HTR-8/SVneo (cell line): ENCODE results near the gene CPNE2.
"Not testable (repeated sequence)": the region's sequence is repeated elsewhere in the genome, so short reads cannot be mapped to it uniquely, and the experiment has no call there.

Experiments
- DNase-seq: peaks from one replicate; pipeline ENCODE4 v3.0.0; 2011; ENCODE audit warnings: low spot score, mixed read lengths; ENCODE audit not compliant: insufficient read length
- FAIRE-seq: peaks from 2 replicates; lab custom pipeline; 2011; peaks lifted over from hg19 to GRCh38; lab: Jason Lieb, UNC

Gene CPNE2

DNA sequence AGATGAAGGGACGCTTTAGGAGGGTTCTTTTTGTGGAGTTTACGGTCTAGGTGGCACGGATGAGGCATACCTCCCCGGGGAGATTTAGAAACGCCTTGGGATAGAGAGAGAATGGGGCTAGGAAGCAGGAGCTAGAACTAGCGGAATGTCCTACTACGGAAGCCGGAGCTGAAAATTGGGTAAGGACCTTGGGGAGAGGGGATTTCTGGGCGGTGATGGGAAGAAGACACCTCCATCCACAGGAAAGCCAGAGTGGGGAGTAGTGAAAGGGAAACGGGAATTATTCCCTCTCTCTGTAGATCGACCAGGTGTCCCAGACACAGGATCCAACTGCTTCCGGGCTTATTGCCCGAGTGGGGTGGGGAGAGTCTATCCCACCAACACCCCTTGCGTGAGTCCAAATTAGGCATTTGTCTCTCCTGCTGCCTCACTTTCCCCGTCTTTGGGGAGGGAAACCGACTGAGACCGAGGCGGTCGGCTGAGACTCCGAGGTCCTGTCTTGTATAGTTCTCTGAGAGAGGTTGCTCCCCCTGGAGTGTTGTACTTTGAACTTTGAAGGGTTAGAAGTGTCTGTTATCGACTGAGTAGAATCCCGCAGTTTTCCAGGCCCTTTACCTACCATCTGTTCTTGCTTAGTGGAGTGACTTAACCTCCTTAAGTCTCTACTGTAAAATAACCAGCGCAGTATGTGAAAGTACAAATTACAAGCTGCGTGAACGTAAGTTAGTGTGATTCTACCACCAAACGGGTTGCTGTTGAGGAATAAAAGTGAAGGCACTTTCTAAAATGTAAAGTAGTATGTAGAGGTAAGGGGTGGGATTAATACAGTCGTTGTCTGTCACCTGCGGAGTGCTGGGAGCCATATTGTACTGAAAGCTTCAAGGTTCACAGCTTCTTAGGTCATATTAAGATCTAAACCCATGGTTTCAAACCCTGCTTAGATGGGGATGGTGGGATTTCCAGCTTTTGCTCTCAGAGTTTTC is 94.8 kb downstream of the CPNE2 start:
- FAIRE-seq: no peak

DNA sequence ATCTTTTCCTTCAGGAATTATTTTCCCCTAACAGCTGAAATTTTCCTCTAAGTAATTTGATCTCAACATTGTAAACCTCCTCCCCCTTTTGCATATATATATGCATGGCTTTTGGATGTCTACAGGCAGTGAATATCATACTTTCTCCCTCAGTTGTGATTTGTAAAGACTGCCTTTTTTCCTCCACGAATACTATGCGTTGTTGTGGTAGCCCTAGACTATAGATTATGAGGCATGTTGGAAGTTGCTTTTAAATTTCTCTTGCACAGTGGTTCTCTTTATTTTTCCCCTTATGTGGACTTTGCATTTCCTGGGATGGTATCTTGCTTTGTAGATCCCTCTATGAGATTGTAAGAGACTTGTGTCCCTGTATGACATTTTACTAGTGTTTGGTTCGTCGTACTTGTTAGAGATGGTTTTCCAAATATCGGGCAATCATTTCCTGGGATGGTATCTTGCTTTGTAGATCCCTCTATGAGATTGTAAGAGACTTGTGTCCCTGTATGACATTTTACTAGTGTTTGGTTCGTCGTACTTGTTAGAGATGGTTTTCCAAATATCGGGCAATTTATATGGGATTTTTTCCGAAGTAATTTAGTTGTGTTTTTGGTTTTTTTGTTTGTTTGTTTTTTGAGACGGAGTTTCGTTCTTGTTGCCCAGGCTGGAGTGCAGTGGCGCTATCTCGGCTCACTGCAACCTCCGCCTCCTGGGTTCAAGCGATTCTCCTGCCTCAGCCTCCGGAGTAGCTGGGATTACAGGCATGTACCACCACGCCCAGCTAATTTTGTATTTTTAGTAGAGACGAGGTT is 95.7 kb downstream of the CPNE2 start:
- not testable (repeated sequence) for DNase-seq, FAIRE-seq

More for the DNA sequence above, 94.8 kb downstream of the CPNE2 start:
- DNase-seq: peak; percentile 10

DNA sequence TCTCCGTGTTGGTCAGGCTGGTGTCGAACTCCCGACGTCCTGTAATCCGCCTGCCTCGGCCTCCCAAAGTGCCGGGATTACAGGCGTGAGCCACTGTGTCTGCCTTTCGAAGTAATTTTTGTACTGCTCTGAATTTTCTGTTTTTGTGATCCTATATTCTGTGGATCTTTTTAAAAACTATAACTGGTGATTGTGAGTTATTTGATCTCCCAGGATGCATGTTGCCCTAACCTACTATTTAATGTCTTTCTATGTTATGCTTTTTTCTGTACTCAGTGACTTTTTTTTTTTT is 96.3 kb downstream of the CPNE2 start:
- FAIRE-seq (no peak), DNase-seq (no peak)

DNA sequence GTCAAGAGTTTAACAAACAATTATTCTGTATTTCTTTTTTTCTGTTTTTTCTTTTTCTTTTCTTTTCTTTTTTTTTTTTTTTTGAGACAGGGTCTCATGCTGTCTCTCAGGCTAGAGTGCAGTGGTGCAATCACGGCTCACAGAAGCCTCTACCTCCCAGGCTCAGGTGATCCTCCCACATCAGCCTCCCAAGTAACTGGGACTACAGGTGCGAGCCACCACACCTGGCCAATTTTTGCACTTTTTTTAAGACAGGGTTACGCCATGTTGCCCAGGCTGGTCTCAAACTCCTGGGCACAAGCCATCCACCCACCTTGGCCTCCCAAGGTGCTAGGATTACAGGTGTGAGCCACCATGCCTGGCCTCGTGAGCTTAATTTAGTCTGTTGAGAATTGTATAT is 97.1 kb downstream of the CPNE2 start:
- not testable (repeated sequence) for DNase-seq, FAIRE-seq

DNA sequence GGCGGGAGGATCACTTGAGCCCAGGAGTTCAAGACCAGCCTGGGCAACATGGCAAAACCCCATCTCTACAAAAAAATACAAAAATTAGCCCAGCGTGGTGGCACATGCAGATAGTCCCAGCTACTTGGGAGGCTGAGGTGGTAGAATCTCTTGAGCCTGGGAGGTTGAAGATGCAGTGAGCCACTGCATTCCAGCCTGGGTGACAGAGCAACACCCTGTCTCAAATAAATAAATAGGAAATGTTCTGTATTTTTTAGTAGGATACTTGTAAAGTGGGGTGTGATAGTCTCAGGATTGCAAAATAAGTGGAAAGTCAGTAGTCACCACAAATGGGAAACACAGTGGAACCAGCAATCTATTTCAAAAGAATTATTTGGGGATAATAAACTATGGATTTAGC is 97.8 kb downstream of the CPNE2 start:
- no peak for FAIRE-seq

DNA sequence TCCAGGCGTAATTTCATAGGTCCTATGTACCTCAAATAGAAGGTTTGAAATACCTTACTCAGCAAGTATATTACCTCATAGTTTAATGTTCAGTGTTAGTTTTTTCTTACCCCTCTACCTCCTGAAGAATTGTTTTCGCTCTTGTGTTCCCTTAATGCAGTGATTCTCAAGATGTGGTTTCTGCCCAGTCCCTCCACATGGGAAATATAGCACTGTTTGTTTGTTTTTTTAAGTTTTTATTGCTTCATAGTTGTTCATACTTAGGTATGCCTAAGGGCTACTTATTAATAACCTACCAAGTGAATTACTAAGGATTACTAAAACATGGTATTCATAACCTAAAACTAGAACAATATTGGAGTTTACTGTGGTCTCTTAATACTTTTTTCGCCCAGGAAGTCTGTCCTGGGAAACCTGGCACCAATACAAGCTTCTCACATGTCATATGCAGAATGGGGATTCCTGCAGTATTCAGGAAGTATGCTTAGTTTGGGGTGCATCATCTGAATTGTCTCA is 98.7 kb downstream of the CPNE2 start:
- DNase-seq: peak; percentile 26
- no peak for FAIRE-seq

More for the DNA sequence above, 97.8 kb downstream of the CPNE2 start:
- no peak for DNase-seq

DNA sequence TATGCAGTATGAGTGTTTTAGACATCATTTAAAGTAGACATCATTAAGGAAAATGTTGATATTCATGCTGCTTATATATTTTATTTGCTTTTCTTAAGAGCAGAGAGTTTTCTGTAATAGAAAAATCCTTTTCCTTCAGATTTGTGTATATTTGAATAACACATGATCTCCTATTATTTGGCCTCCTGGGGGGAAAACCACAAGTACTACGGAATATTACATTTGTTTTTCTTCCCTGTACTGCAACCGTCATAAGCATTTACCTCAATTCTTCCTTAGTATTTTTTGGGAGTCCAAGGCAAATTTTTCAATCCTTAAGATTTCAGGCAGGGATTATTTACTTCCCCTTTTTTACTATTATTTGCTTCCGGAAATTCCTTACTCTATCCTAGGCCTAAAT is 99.8 kb downstream of the CPNE2 start:
- no peak for FAIRE-seq

DNA sequence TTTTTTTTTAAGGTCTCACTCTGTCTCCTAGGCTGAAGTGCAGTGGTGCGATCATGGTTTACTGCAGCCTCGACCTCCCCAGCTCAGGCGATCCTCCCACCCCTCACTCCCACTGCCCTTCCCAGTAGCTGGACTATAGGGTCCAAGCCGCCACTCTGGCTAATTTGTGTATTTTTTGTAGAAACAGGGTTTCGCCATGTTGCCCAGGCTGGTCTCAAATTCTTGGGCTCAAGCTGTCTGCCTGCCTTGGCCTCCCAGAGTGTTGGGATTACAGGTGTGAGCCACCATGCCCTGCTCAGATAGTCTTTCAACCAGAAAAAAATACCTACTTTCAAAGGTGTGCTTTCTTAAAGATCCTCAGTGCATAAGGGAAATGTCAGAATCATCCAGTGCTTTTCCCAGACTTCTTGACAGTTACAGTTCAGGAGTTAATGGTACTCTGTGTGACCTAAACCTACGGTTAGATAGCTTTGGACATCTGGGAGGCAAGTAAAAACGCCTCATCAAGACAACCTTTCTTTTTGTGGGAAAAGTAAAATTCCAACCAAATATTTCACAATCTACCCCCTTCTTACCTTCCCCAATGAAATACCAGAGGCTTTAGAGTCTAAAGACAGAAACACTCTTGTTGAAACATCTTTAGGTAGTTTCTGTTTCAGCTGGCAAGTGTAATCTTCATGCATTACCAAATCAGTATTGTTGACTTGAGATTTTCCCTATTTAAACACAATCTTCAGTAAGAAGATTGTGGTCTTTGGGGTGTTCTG is 100.5 kb downstream of the CPNE2 start:
- FAIRE-seq (no peak), DNase-seq (no peak)

More for the DNA sequence above, 99.8 kb downstream of the CPNE2 start:
- no peak for DNase-seq

DNA sequence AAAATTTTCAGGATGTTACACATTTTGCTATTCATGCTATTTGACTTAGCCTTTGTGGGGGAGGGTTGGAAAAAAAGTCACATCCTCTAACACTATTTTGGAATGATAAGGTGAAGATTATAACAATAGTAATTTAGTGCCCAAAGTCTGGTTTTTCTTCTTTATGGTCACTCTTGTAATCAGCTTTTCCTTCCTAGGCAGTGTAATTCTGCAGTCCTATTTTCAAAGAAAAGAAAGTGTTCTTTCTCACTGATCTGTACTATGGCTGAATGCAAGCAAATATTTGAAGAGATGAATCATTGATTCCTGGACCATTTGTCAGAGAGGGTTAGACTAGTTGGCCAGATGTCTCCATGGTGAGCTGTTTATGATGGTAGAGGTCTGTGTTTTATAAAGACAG is 102.1 kb downstream of the CPNE2 start:
- no peak for FAIRE-seq
- peak; percentile 80 for DNase-seq

DNA sequence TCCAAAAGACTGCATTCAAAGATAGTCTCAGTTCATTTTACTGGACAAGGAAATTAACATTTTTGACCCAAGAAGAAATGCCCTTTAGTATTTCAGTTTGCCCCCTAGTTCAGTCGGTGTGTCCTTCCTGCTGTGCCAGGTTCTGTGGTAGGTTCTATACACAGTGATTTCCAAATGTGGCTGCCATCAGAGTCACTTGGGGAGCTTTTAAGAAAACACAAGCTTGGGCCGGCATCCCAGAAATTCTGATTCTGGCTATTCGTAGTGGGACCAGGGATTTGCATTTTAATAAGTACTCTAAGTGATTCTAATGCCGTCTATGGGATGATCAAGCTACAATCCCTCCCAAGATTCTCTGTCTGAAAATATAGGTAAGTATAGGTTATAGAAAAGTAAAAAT is 103.9 kb downstream of the CPNE2 start:
- no peak for FAIRE-seq

DNA sequence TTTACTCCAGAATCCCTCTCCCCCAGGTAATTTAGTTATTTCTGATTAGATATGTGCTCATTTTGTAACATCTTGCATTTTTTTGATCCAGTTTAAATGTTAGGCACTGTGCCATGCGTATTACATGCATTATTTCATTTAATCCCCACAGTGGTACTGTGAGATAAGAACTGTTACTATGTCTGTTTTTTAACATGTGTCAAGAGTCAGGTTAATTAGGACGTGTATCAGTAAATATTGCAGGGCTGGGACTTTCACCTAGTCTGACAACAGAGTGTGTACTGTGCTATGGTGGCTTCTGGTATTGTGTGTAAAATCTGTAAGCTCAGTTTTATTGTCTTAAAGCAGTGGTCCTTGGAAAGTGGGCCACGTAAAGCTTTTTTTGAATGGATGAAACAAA is 104.4 kb downstream of the CPNE2 start:
- FAIRE-seq: no peak
- DNase-seq: no peak

More for the DNA sequence above, 103.9 kb downstream of the CPNE2 start:
- DNase-seq: no peak
